LNCaP clone FGC (cell line): ENCODE measurements around the gene ATP5PD.

Source experiments
- DNase-seq: peaks from one replicate; pipeline ENCODE4 v3.0.0-alpha.2; 2011; ENCODE audit warnings: low read depth
- H3K4me3 ChIP-seq: 2 replicates; pipeline ENCODE4 v1.5.1; 2011; ENCODE audit warnings: mild to moderate bottlenecking, low read depth, low read length, control low read depth
- CTCF ChIP-seq: IDR thresholded peaks from 2 replicates; pipeline ENCODE4 v1.5.1; 2012; ENCODE audit warnings: mild to moderate bottlenecking; ENCODE audit not compliant: control insufficient read depth, insufficient read depth; ENCODE audit errors: extremely low read depth

ATP5PD gene

GRCh38 chr17:74998783-74999182 lies 48.0 kb downstream of the ATP5PD start:
- TF ChIP-seq CTCF, result no peak
- H3K4me3 ChIP-seq, result no peak overlapping the region
- no peak for DNase-seq

- no peak for TF ChIP-seq CTCF
- DNase-seq, result no peak
Observed at GRCh38 chr17:74995847-74996246, 50.9 kb downstream of the ATP5PD start.

GRCh38 chr17:74994440-74994839 lies 52.3 kb downstream of the ATP5PD start:
- no peak for DNase-seq

More at GRCh38 chr17:74995847-74996246, 50.9 kb downstream of the ATP5PD start:
- no peak overlapping the region for H3K4me3 ChIP-seq

GRCh38 chr17:74992223-74992622 lies 54.5 kb downstream of the ATP5PD start:
- DNase-seq, result no peak
- TF ChIP-seq CTCF, result no peak

More at GRCh38 chr17:74994440-74994839, 52.3 kb downstream of the ATP5PD start:
- H3K4me3 ChIP-seq, result no peak overlapping the region
- no peak for TF ChIP-seq CTCF

GRCh38 chr17:74990581-74991105 lies 56.1 kb downstream of the ATP5PD start:
- TF ChIP-seq CTCF, result no peak
- H3K4me3 ChIP-seq, result no peak overlapping the region
- no peak for DNase-seq

More at GRCh38 chr17:74992223-74992622, 54.5 kb downstream of the ATP5PD start:
- no peak overlapping the region for H3K4me3 ChIP-seq
